DLD1 (cell line): ENCODE measurements around the gene GP1BA.

Source experiments
- in situ Hi-C: cut with HindIII; loops from 2 replicates; pipeline ENCODE4 v1.10.0; 2017; ENCODE audit warnings: low sequenced_read_pairs

The GP1BA gene

GRCh38 chr17:4937553-4937952 lies 5.5 kb downstream of the GP1BA start:
- in situ Hi-C loops, result no loop called here

- in situ Hi-C loops, result no loop called here
These were observed 6.0 kb downstream of the GP1BA start for GRCh38 chr17:4938069-4938491.

GRCh38 chr17:4938688-4939545 lies 6.8 kb downstream of the GP1BA start:
- in situ Hi-C loops, result no loop called here

GRCh38 chr17:4939546-4939795 lies 7.4 kb downstream of the GP1BA start:
- in situ Hi-C loops, result no loop called here

- in situ Hi-C loops, result no loop called here
These were observed 7.9 kb downstream of the GP1BA start, which contains the start of the genes RNF167 and SLC25A11 for GRCh38 chr17:4939796-4940554. Gene RNF167, plus strand, starts transcription at chr17:4940268. Its CDS starts 642 bp downstream, at chr17:4940910. Gene SLC25A11, minus strand, starts transcription at chr17:4940046. Its CDS starts 136 bp downstream, at chr17:4939910.

- in situ Hi-C loops, result no loop called here
These were observed 8.7 kb downstream of the GP1BA start for GRCh38 chr17:4940555-4941318.

- in situ Hi-C loops, result no loop called here
These were observed 9.2 kb downstream of the GP1BA start for GRCh38 chr17:4941319-4941610.

GRCh38 chr17:4942760-4943508 lies 10.9 kb downstream of the GP1BA start:
- in situ Hi-C loops, result no loop called here

- in situ Hi-C loops, result no loop called here
These were observed 12.1 kb downstream of the GP1BA start for GRCh38 chr17:4944163-4944553.

GRCh38 chr17:4944554-4945175 lies 12.6 kb downstream of the GP1BA start:
- in situ Hi-C loops, result no loop called here

- in situ Hi-C loops, result no loop called here
These were observed 13.3 kb downstream of the GP1BA start for GRCh38 chr17:4945176-4945943.

- in situ Hi-C loops, result no loop called here
These were observed 13.8 kb downstream of the GP1BA start for GRCh38 chr17:4945944-4946280.

GRCh38 chr17:4946312-4946976 lies 14.4 kb downstream of the GP1BA start:
- in situ Hi-C loops, result no loop called here

GRCh38 chr17:4947010-4947410 lies 14.9 kb downstream of the GP1BA start:
- in situ Hi-C loops, result no loop called here

GRCh38 chr17:4947411-4948165 lies 15.5 kb downstream of the GP1BA start:
- in situ Hi-C loops, result no loop called here

- in situ Hi-C loops, result no loop called here
These were observed 16.3 kb downstream of the GP1BA start, which contains the start of gene PFN1 for GRCh38 chr17:4948166-4948930. Gene PFN1, minus strand, starts transcription at chr17:4948530. Its CDS starts 136 bp downstream, at chr17:4948394.

GRCh38 chr17:4948931-4949320 lies 16.8 kb downstream of the GP1BA start:
- in situ Hi-C loops, result no loop called here
